Neuron (in vitro differentiated cells): ENCODE data around the gene DEXI.
A peak's percentile ranks its signal among the peaks of the same experiment; 100 is the strongest.
"Not testable (repeated sequence)": the region's sequence is repeated elsewhere in the genome, so short reads cannot be mapped to it uniquely, and the experiment has no call there.

ENCODE experiments used
- H2AFZ ChIP-seq: one replicate; pipeline ENCODE4 v1.6.1; 2013; ENCODE audit warnings: low read depth, mild to moderate bottlenecking, inconsistent platforms, low read length, moderate library complexity
- H3K27me3 ChIP-seq: one replicate; pipeline ENCODE4 v1.6.1; 2013; ENCODE audit warnings: low read length; ENCODE audit not compliant: insufficient read depth
- H3K36me3 ChIP-seq: one replicate; pipeline ENCODE4 v1.6.1; 2013; ENCODE audit warnings: low read length; ENCODE audit not compliant: insufficient read depth
- H3K4me1 ChIP-seq: one replicate; pipeline ENCODE4 v1.6.1; 2013; ENCODE audit warnings: low read length; ENCODE audit not compliant: insufficient read depth
- H3K4me3 ChIP-seq: 2 replicates; pipeline ENCODE4 v1.5.1; 2013; ENCODE audit warnings: mild to moderate bottlenecking, low read length, moderate library complexity
- H3K9me3 ChIP-seq: one replicate; pipeline ENCODE4 v1.6.1; 2013; ENCODE audit warnings: low read length

DEXI gene

GRCh38 chr16:10944249-10945064, 2.2 kb upstream of the DEXI start, which contains the start of gene CLEC16A:
CLEC16A (plus strand) TSS chr16:10944564; CDS start chr16:10944718, 154 bp downstream.
- Histone ChIP-seq H3K9me3 (no peaks in the 10 kb centered on the region), H3K4me3 (peak within 1 kb of the TSS; percentile 90), H3K4me1 (peaks cover 40% of the 10 kb centered on the region), H3K27me3 (no peaks in the 10 kb centered on the region), H2AFZ (peak within 1 kb of the TSS; percentile 91), H3K36me3 (peaks cover 4% of the 10 kb centered on the region)

- H3K9me3 ChIP-seq, result no peaks in the 10 kb centered on the region
- no peaks in the 10 kb centered on the region for H3K27me3 ChIP-seq
- peaks cover 14% of the 10 kb centered on the region for H3K36me3 ChIP-seq
- H3K4me1 ChIP-seq, result peaks cover 44% of the 10 kb centered on the region
- no peak overlapping the region for H3K4me3 ChIP-seq
- peak overlapping the region; percentile 81 for H2AFZ ChIP-seq
Measured at GRCh38 chr16:10943064-10943353, 741 bp upstream of the DEXI start.

- not testable (repeated sequence) for H3K27me3 ChIP-seq, H3K9me3 ChIP-seq
- peaks cover 19% of the 10 kb centered on the region for H3K36me3 ChIP-seq
- peak overlapping the region; percentile 55 for H3K4me3 ChIP-seq
- peak overlapping the region; percentile 81 for H2AFZ ChIP-seq
- peaks cover 44% of the 10 kb centered on the region for H3K4me1 ChIP-seq
Measured at GRCh38 chr16:10941935-10942351, 325 bp downstream of the DEXI start.

- H3K9me3 ChIP-seq, result no peaks in the 10 kb centered on the region
- peaks cover 19% of the 10 kb centered on the region for H3K36me3 ChIP-seq
Measured at GRCh38 chr16:10941127-10941933, 938 bp downstream of the DEXI start.

GRCh38 chr16:10940501-10941079, 1.7 kb downstream of the DEXI start:
- no peak overlapping the region for H2AFZ ChIP-seq
- no peaks in the 10 kb centered on the region for H3K27me3 ChIP-seq
- H3K9me3 ChIP-seq, result no peaks in the 10 kb centered on the region
- peaks cover 35% of the 10 kb centered on the region for H3K4me1 ChIP-seq
- peak overlapping the region; percentile 55 for H3K4me3 ChIP-seq
- peaks cover 19% of the 10 kb centered on the region for H3K36me3 ChIP-seq

More at GRCh38 chr16:10941127-10941933, 938 bp downstream of the DEXI start:
- H2AFZ ChIP-seq, result no peak overlapping the region
- H3K27me3 ChIP-seq, result no peaks in the 10 kb centered on the region
- peak overlapping the region; percentile 55 for H3K4me3 ChIP-seq
- peaks cover 43% of the 10 kb centered on the region for H3K4me1 ChIP-seq

GRCh38 chr16:10939649-10940234, 2.5 kb downstream of the DEXI start:
- Histone ChIP-seq H3K4me1 (peaks cover 27% of the 10 kb centered on the region), H2AFZ (no peak overlapping the region), H3K9me3 (no peaks in the 10 kb centered on the region), H3K4me3 (no peak overlapping the region), H3K27me3 (no peaks in the 10 kb centered on the region), H3K36me3 (peaks cover 19% of the 10 kb centered on the region)

GRCh38 chr16:10938796-10939648, 3.2 kb downstream of the DEXI start:
- peaks cover 19% of the 10 kb centered on the region for H3K36me3 ChIP-seq
- H3K9me3 ChIP-seq, result no peaks in the 10 kb centered on the region
- H3K4me3 ChIP-seq, result no peak overlapping the region
- peaks cover 27% of the 10 kb centered on the region for H3K4me1 ChIP-seq
- H3K27me3 ChIP-seq, result no peaks in the 10 kb centered on the region
- H2AFZ ChIP-seq, result no peak overlapping the region

- Histone ChIP-seq H3K9me3 (no peaks in the 10 kb centered on the region), H3K4me1 (peaks cover 27% of the 10 kb centered on the region), H3K4me3 (no peak overlapping the region), H3K27me3 (no peaks in the 10 kb centered on the region), H2AFZ (no peak overlapping the region), H3K36me3 (peaks cover 21% of the 10 kb centered on the region)
Measured at GRCh38 chr16:10938321-10938720, 3.9 kb downstream of the DEXI start.

GRCh38 chr16:10937068-10937859, 5.0 kb downstream of the DEXI start:
- peaks cover 27% of the 10 kb centered on the region for H3K4me1 ChIP-seq
- H3K27me3 ChIP-seq, result no peaks in the 10 kb centered on the region
- H3K36me3 ChIP-seq, result peaks cover 23% of the 10 kb centered on the region
- no peak overlapping the region for H3K4me3 ChIP-seq
- no peaks in the 10 kb centered on the region for H3K9me3 ChIP-seq
- no peak overlapping the region for H2AFZ ChIP-seq

- Histone ChIP-seq H3K4me3 (no peak overlapping the region), H3K36me3 (peaks cover 23% of the 10 kb centered on the region), H3K4me1 (peaks cover 24% of the 10 kb centered on the region), H3K9me3 (no peaks in the 10 kb centered on the region), H3K27me3 (no peaks in the 10 kb centered on the region), H2AFZ (no peak overlapping the region)
Measured at GRCh38 chr16:10936272-10936984, 5.8 kb downstream of the DEXI start.

GRCh38 chr16:10935226-10935915, 6.9 kb downstream of the DEXI start:
- no peak overlapping the region for H2AFZ ChIP-seq
- H3K27me3 ChIP-seq, result no peaks in the 10 kb centered on the region
- peaks cover 13% of the 10 kb centered on the region for H3K4me1 ChIP-seq
- H3K9me3 ChIP-seq, result no peaks in the 10 kb centered on the region
- H3K36me3 ChIP-seq, result peaks cover 25% of the 10 kb centered on the region
- H3K4me3 ChIP-seq, result no peak overlapping the region
